ENCODE data around the gene ZSCAN32.

ZSCAN32 gene

DNA sequence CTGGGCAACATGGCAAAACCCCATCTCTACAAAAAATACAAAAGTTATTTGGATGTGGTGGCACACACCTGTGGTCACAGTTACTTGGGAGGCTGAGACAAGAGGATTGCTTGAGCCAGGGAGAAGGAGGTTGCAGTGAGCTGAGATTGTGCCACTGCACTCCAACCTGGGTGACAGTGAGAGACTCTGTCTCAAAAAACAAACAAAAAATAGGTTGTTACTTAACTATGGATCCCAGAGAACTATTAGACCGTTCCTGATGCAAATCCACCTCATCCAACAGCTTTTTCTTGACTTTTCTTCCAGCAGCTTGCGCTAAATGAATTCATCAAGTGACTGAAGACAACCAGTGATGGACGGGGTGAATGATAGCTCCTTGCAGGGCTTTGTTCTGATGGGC lies 45.2 kb downstream of the ZSCAN32 start, which contains the start of gene OR2C1:
Gene OR2C1 (plus strand): TSS at position 301 of the 400 bp plus-strand sequence. CDS start 52 bp downstream, at position 353.
- DNase-seq = no peak

DNA sequence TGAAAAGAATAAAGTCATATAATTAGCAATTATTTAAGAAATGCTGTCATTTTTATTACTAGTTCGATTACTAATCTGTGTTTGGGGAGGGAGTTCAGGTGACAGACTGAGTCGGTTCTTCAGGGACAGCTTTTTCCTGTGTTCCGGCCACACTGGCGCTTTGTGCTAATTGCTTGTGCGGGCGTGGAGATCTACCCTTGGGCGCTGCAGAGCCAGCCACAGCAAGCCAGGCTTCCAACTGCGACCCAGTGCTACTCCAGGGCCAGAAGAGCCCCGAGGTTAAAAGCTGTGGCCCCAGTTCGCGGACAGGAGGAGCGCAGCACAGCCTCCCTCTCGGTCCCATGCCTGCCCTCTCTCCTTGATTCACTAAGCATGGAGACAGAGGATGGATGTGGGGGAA lies 51.6 kb downstream of the ZSCAN32 start:
- no peak for DNase-seq

DNA sequence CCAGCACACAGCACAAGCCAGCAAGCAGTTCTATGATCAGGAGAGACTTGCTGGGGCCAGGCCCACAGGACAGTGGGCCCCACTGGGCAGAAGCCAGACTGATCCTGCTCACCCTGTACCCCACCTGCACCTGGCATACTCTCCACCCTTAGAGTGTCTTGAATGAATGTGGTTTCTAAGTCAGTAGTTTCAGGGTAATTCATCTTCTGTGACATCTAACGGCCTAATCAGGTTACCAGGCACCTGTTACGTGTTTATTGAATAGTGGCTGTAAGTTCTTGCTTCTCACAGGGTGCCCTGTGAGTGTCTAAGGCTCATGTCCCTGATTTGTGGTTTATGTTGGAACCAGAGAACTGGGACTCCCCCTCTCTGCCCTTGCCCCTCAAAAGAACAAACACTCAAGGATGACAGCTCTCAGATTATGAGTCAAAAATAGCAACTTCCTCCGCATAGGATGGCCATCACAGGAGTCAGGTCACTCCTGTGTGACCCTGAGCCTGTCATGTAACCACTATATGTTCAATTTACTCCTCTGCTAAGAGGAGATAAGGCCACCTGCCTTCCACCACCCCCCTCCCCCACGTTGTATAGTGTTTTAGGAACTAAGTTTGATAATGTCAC lies 52.1 kb downstream of the ZSCAN32 start:
- no peak for DNase-seq

DNA sequence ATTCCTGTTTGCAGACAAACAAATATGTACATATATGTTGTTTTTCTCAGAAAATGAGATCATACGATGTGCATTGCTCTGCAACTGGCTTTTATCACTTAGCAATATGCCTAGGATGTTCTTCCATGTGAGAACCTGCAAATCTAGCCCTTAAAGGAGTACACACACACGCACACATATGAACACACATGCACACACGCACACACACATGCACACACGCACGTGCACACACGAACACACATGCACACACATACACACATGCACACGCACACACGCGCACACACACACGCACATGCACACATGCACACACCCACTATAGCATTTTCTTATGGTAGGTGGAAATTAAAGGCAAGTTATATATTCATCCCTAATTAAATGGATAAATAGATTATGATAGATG lies 53.2 kb downstream of the ZSCAN32 start:
- DNase-seq = no peak

DNA sequence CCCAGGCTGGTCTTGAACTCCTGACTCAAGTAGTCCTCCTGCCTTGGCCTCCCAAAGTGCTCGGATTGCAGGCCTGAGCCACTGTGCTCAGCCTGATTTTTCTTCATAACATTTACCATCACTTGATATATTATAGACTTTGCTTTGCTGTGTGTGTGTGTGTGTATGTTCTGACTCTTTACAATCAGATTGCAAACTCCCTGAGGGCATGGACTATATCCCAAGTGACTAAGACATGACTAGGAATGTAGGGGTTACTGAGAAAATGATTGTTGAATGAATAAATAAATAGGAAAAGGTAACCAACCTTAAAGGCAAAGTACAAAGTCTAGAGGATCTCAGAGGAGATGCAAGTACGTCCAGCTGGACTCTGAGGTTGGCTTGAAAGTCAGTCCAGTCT lies 54.8 kb downstream of the ZSCAN32 start:
- no peak for DNase-seq
